ENCODE results near the gene CAPN5.
A peak's percentile ranks its signal among the peaks of the same experiment; 100 is the strongest.
"Not testable (repeated sequence)": the region's sequence is repeated elsewhere in the genome, so short reads cannot be mapped to it uniquely, and the experiment has no call there.

CAPN5 gene

GRCh38 chr11:77066229-77067042, at the start of gene CAPN5:
TSS of gene CAPN5 (plus strand) at chr11:77066971. CDS start at chr11:77084887, 17,916 bp downstream.
- peak; percentile 86 for DNase-seq (ENCODE audit: low read depth)

GRCh38 chr11:77018396-77018924, 48.3 kb upstream of the CAPN5 start:
- not testable (repeated sequence) for DNase-seq (ENCODE audit: low read depth)

- no peak for DNase-seq (ENCODE audit: low read depth)
These were observed 46.7 kb upstream of the CAPN5 start for GRCh38 chr11:77019976-77020595.

- DNase-seq (ENCODE audit: low read depth), result no peak
These were observed 46.0 kb upstream of the CAPN5 start for GRCh38 chr11:77020734-77021133.

- no peak for DNase-seq (ENCODE audit: low read depth)
These were observed 42.0 kb upstream of the CAPN5 start for GRCh38 chr11:77024745-77025144.

GRCh38 chr11:77026221-77026620, 40.5 kb upstream of the CAPN5 start:
- DNase-seq (ENCODE audit: low read depth), result no peak

GRCh38 chr11:77026743-77027142, 40.0 kb upstream of the CAPN5 start:
- DNase-seq (ENCODE audit: low read depth), result no peak

- no peak for DNase-seq (ENCODE audit: low read depth)
These were observed 39.5 kb upstream of the CAPN5 start for GRCh38 chr11:77027275-77027674.

- no peak for DNase-seq (ENCODE audit: low read depth)
These were observed 36.9 kb upstream of the CAPN5 start for GRCh38 chr11:77029829-77030228.

- no peak for DNase-seq (ENCODE audit: low read depth)
These were observed 35.8 kb upstream of the CAPN5 start for GRCh38 chr11:77030834-77031414.

- DNase-seq (ENCODE audit: low read depth), result no peak
These were observed 35.2 kb upstream of the CAPN5 start for GRCh38 chr11:77031599-77031998.

- DNase-seq (ENCODE audit: low read depth), result no peak
These were observed 31.7 kb upstream of the CAPN5 start for GRCh38 chr11:77035039-77035438.

- DNase-seq (ENCODE audit: low read depth), result no peak
These were observed 31.2 kb upstream of the CAPN5 start for GRCh38 chr11:77035580-77035979.

GRCh38 chr11:77036398-77036797, 30.4 kb upstream of the CAPN5 start:
- DNase-seq (ENCODE audit: low read depth), result no peak

- no peak for DNase-seq (ENCODE audit: low read depth)
These were observed 29.7 kb upstream of the CAPN5 start for GRCh38 chr11:77037057-77037456.

- DNase-seq (ENCODE audit: low read depth), result no peak
These were observed 28.5 kb upstream of the CAPN5 start for GRCh38 chr11:77038029-77038824.

- DNase-seq (ENCODE audit: low read depth), result no peak
These were observed 27.9 kb upstream of the CAPN5 start for GRCh38 chr11:77038825-77039326.

GRCh38 chr11:77039491-77040400, 27.0 kb upstream of the CAPN5 start:
- DNase-seq (ENCODE audit: low read depth), result no peak

- no peak for DNase-seq (ENCODE audit: low read depth)
These were observed 26.4 kb upstream of the CAPN5 start for GRCh38 chr11:77040401-77040777.

- no peak for DNase-seq (ENCODE audit: low read depth)
These were observed 25.9 kb upstream of the CAPN5 start for GRCh38 chr11:77040889-77041288.
